Liver (tissue), 9 donors: ENCODE results near the gene RASIP1. TPM values are rescaled to one million over a fixed set of nuclear protein-coding genes. Genes with fewer than 3 reads are reported as not detected.

Experiments
- DNase-seq: peaks from one replicate; pipeline ENCODE4 v3.0.0-alpha.2; 2017; ENCODE audit warnings: low spot score
- H3K27ac ChIP-seq, 2 donors: one replicate each; pipeline ENCODE4 v1.7.0; 2013; ENCODE audit warnings: inconsistent platforms in 2 of 2, low read length in 2 of 2, control low read depth in 1 of 2, low read depth in 1 of 2, mild to moderate bottlenecking in 1 of 2
- H3K27me3 ChIP-seq, 4 donors: one replicate each; pipeline versions ENCODE4 v1.6.1 to v1.7.0; 2013; ENCODE audit warnings: low read length in 3 of 4, inconsistent platforms in 1 of 4, mild to moderate bottlenecking in 1 of 4, moderate library complexity in 1 of 4; ENCODE audit not compliant: control insufficient read depth in 4 of 4, insufficient read depth in 4 of 4
- H3K36me3 ChIP-seq, 4 donors: one replicate each; pipeline versions ENCODE4 v1.6.1 to v1.7.0; 2013; ENCODE audit warnings: low read length in 3 of 4, mild to moderate bottlenecking in 3 of 4, low read depth in 1 of 4, moderate library complexity in 1 of 4; ENCODE audit not compliant: control insufficient read depth in 4 of 4, insufficient read depth in 3 of 4
- H3K4me1 ChIP-seq, 4 donors: one replicate each; pipeline versions ENCODE4 v1.6.1 to v1.7.0; 2013; ENCODE audit warnings: low read length in 3 of 4, mild to moderate bottlenecking in 3 of 4, moderate library complexity in 1 of 4; ENCODE audit not compliant: control insufficient read depth in 4 of 4, insufficient read depth in 4 of 4
- H3K4me3 ChIP-seq, 3 donors: one replicate each; pipeline versions ENCODE4 v1.6.1 to v1.7.0; 2013; ENCODE audit warnings: low read length in 3 of 3, control low read depth in 1 of 3, low read depth in 1 of 3, mild to moderate bottlenecking in 1 of 3
- H3K9ac ChIP-seq, 2 donors: one replicate each; pipeline ENCODE4 v1.7.0; 2013; ENCODE audit warnings: low read length in 2 of 2, mild to moderate bottlenecking in 2 of 2, moderate library complexity in 2 of 2, control low read depth in 1 of 2, low read depth in 1 of 2
- H3K9me3 ChIP-seq, 4 donors: one replicate each; pipeline versions ENCODE4 v1.6.1 to v1.7.0; 2013; ENCODE audit warnings: low read length in 3 of 4; ENCODE audit not compliant: control insufficient read depth in 4 of 4
- CTCF ChIP-seq: fragments of 150-350 bp; IDR thresholded peaks from 2 replicates; pipeline ENCODE4 v1.5.1; 2017; ENCODE audit warnings: improper control_type of control experiment, low read depth, low read length; ENCODE audit not compliant: missing input control
- FOXA1 ChIP-seq: IDR thresholded peaks from 2 replicates; pipeline ENCODE4 v1.6.1; 2016; ENCODE audit warnings: antibody characterized with exemption
- GABPA ChIP-seq, 2 donors: IDR thresholded peaks in 1 of 2; conservative IDR thresholded peaks in 1 of 2; 2 replicates each; pipeline ENCODE4 v1.6.1; 2016; ENCODE audit warnings: antibody characterized with exemption in 2 of 2, mild to moderate bottlenecking in 1 of 2, moderate library complexity in 1 of 2
- HNF4A ChIP-seq, 2 donors: conservative IDR thresholded peaks; 2 replicates each; pipeline ENCODE4 v1.6.1; 2016; ENCODE audit warnings: antibody characterized with exemption in 2 of 2, mild to moderate bottlenecking in 2 of 2
- HNF4G ChIP-seq: IDR thresholded peaks from 2 replicates; pipeline ENCODE4 v1.6.1; 2016; ENCODE audit warnings: antibody characterized with exemption
- JUND ChIP-seq, 2 donors: IDR thresholded peaks; 2 replicates each; pipeline ENCODE4 v1.6.1; 2016; ENCODE audit warnings: antibody characterized with exemption in 2 of 2
- MAX ChIP-seq: IDR thresholded peaks from 2 replicates; pipeline ENCODE4 v1.6.1; 2016; ENCODE audit warnings: antibody characterized with exemption
- RAD21 ChIP-seq, 2 donors: IDR thresholded peaks; 2 replicates each; pipeline ENCODE4 v1.6.1; 2016; ENCODE audit warnings: antibody characterized with exemption in 2 of 2, mild to moderate bottlenecking in 2 of 2
- REST ChIP-seq: IDR thresholded peaks from 2 replicates; pipeline ENCODE4 v1.6.1; 2016; ENCODE audit warnings: antibody characterized with exemption, mild to moderate bottlenecking
- RXRA ChIP-seq, 2 donors: IDR thresholded peaks; 2 replicates each; pipeline ENCODE4 v1.6.1; 2017 to 2018; ENCODE audit warnings: antibody characterized with exemption in 2 of 2, mild to moderate bottlenecking in 1 of 2
- SP1 ChIP-seq: IDR thresholded peaks from 2 replicates; pipeline ENCODE4 v1.6.1; 2018; ENCODE audit warnings: antibody characterized with exemption, mild to moderate bottlenecking
- YY1 ChIP-seq: IDR thresholded peaks from 2 replicates; pipeline ENCODE4 v1.6.1; 2016; ENCODE audit warnings: antibody characterized with exemption, mild to moderate bottlenecking
- WGBS: extraction: QIAGEN DNeasy Blood & Tissue Kit; methylation state at CpG from one replicate; pipeline ENCODE4 v1.1.7; 2013; 5-methylcytosine and 5-hydroxymethylcytosine counted together
- polyA plus RNA-seq, 2 donors: library from polyadenylated mRNA; stranded (reverse) in 1 of 2; unstranded in 1 of 2; fragments of 200-250 nt in 1 of 2; fragments of >200 nt in 1 of 2; fragmentation: Nextera tagmentation in 1 of 2; extraction: Ambion mirVana in 1 of 2; gene quantifications; one replicate each; pipeline versions ENCODE4 v1.2.1 to v1.2.3, GENCODE V29; 2013 to 2015
- total RNA-seq, 2 donors: library from RNA; depleted of rRNA; stranded (reverse); fragments of >200 nt; gene quantifications; one replicate each; pipeline ENCODE4 v1.2.3, GENCODE V29; 2014
- donor health status: healthy.
- donor health status: healthy.
- donor health status: healthy.
- donor health status: healthy.
- donor health status: healthy.

The RASIP1 gene
- total and polyA plus RNA-seq, 4 donors, result 1.8 to 5.4 (median 4.5) TPM

GRCh38 chr19:48713041-48713863 is 27.2 kb downstream of the RASIP1 start:
- no peak for DNase-seq
- no peak for TF ChIP-seq RAD21 (IDR thresholded peaks at IDR 0.05)
- H3K27ac ChIP-seq, result peak overlapping the region in 1 of 2 donors; percentile 82
- WGBS, result 23% methylated on average over 25 of the region's 25 CpGs
- no peaks in the 10 kb centered on the region for H3K9me3 ChIP-seq
- no peaks in the 10 kb centered on the region for H3K36me3 ChIP-seq
- peak overlapping the region; percentile 44 to 61 (median 45) for H3K4me3 ChIP-seq
- H3K27me3 ChIP-seq, result no peaks in the 10 kb centered on the region
- peak overlapping the region in 1 of 2 donors; percentile 6 for H3K9ac ChIP-seq
- H3K4me1 ChIP-seq, result peaks cover 0 to 29% (median 18%) of the 10 kb centered on the region in 4 donors

GRCh38 chr19:48711106-48711662 is 29.2 kb downstream of the RASIP1 start:
- 95% methylated on average over 4 of the region's 4 CpGs for WGBS
- Histone ChIP-seq H3K9me3 (no peaks in the 10 kb centered on the region), H3K27me3 (no peaks in the 10 kb centered on the region)

GRCh38 chr19:48708471-48708870 is 31.9 kb downstream of the RASIP1 start:
- Histone ChIP-seq H3K9ac (no peak overlapping the region), H3K4me1 (peaks cover 0 to 9% (median 6%) of the 10 kb centered on the region in 4 donors), H3K27me3 (no peaks in the 10 kb centered on the region), H3K36me3 (no peaks in the 10 kb centered on the region), H3K4me3 (no peak overlapping the region), H3K9me3 (no peaks in the 10 kb centered on the region), H3K27ac (no peak overlapping the region)
- 81% methylated on average over 11 of the region's 11 CpGs for WGBS
- DNase-seq, result no peak
- no peak for TF ChIP-seq SP1
- TF ChIP-seq CTCF, result no peak
- no peak for TF ChIP-seq YY1
- TF ChIP-seq HNF4G, result no peak
- no peak for TF ChIP-seq MAX
- no peak for TF ChIP-seq HNF4A (conservative IDR thresholded peaks at IDR 0.05)
- TF ChIP-seq REST, result no peak

More at GRCh38 chr19:48711106-48711662, 29.2 kb downstream of the RASIP1 start:
- no peak for TF ChIP-seq YY1
- no peak for TF ChIP-seq RXRA (IDR thresholded peaks at IDR 0.05)
- TF ChIP-seq FOXA1, result no peak
- TF ChIP-seq GABPA (IDR thresholded peaks at IDR 0.05 in 1 of 2, conservative IDR thresholded peaks at IDR 0.05 in 1 of 2), result no peak
- TF ChIP-seq JUND (IDR thresholded peaks at IDR 0.05), result no peak
- no peak for TF ChIP-seq REST
- no peak for TF ChIP-seq SP1
- TF ChIP-seq MAX, result no peak
- Histone ChIP-seq H3K4me3 (no peak overlapping the region), H3K9ac (no peak overlapping the region), H3K36me3 (no peaks in the 10 kb centered on the region), H3K27ac (no peak overlapping the region), H3K4me1 (peaks cover 0 to 24% (median 17%) of the 10 kb centered on the region in 4 donors)
- DNase-seq, result no peak
